ENCODE data around the gene TPCN1. TPM values are rescaled to one million over a fixed set of nuclear protein-coding genes. Genes with fewer than 3 reads are reported as not detected.

Gene TPCN1
- total RNA-seq, 1 experiment from 2014 or later: 42.7 TPM

DNA sequence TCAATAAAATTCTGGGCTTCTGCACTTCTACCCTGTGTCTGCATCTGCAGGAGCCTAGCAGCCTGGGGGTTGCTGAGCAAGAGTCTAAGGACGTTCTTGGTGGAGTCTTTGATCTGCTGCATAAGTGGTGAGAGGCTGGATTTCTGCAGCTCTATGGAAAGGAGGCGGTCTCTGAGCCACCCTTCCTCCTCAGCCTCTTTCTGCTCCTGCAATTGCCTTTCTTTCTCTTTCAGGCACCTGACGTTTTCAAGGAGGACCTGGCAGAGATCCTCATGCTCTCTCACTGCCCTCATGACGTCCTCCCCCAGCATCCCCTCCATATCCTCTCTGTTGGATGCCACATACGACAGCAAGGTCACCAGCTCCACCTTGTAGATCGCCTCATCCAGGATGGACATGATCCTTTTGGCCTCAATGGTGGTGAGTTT lies 13.6 kb upstream of the TPCN1 start:
- Histone ChIP-seq H3K4me2 (no peak overlapping the region), H3K4me3 (no peak overlapping the region), H3K9me2 (ENCODE audit: insufficient read depth) (no peaks in the 10 kb centered on the region), H3K27me3 (ENCODE audit: insufficient read depth, low read depth) (no peaks in the 10 kb centered on the region), H3K9me3 (ENCODE audit: insufficient read depth, low read depth) (no peaks in the 10 kb centered on the region), H2AFZ (no peak overlapping the region), H4K20me1 (ENCODE audit: insufficient read depth) (no peaks in the 10 kb centered on the region), H3K27ac (no peak overlapping the region), H3F3A (ENCODE audit: insufficient read depth, low read depth) (peaks cover 16% of the 10 kb centered on the region; the same call in 1 of the 2 replicates), H3K79me2 (ENCODE audit: low read depth) (no peaks in the 10 kb centered on the region), H3K4me1 (replicated peaks; ENCODE audit: insufficient read depth) (peaks cover 12% of the 10 kb centered on the region), H3K36me3 (ENCODE audit: low read depth) (no peaks in the 10 kb centered on the region)
- intact Hi-C loops (cut with micrococcal nuclease; ENCODE audit: unreplicated experiment): no loop called here
- TF ChIP-seq CTCF (conservative IDR thresholded peaks at IDR 0.05) (no peak), EZH2 (IDR thresholded peaks at IDR 0.05; ENCODE audit: low read depth) (no peak)
- ChIA-PET POLR2A (ENCODE audit: unreplicated experiment) (no interaction called here), CTCF (no interaction called here)
- BruUV-seq (replicated peaks): no TSS peak
- DNase-seq: no peak

GRCh38 chr12:113208041-113208934 lies 13.0 kb upstream of the TPCN1 start:
- ChIA-PET POLR2A (ENCODE audit: unreplicated experiment) (no interaction called here), CTCF (no interaction called here)
- H3K9me2 ChIP-seq (ENCODE audit: insufficient read depth): no peaks in the 10 kb centered on the region
- DNase-seq: no peak
- TF ChIP-seq CTCF (conservative IDR thresholded peaks at IDR 0.05) (no peak), EZH2 (IDR thresholded peaks at IDR 0.05; ENCODE audit: low read depth) (no peak)
- H3K4me2 ChIP-seq: no peak overlapping the region
- no peak overlapping the region for H3K4me3 ChIP-seq
- H3K27ac ChIP-seq: no peak overlapping the region
- H4K20me1 ChIP-seq (ENCODE audit: insufficient read depth): no peaks in the 10 kb centered on the region
- H3F3A ChIP-seq (ENCODE audit: insufficient read depth, low read depth): peaks cover 16% of the 10 kb centered on the region; the same call in 1 of the 2 replicates
- H3K9me3 ChIP-seq (ENCODE audit: insufficient read depth, low read depth): no peaks in the 10 kb centered on the region
- peaks cover 12% of the 10 kb centered on the region for H3K4me1 ChIP-seq (replicated peaks; ENCODE audit: insufficient read depth)
- H3K27me3 ChIP-seq (ENCODE audit: insufficient read depth, low read depth): no peaks in the 10 kb centered on the region
- no TSS peak for BruUV-seq (replicated peaks)
- H2AFZ ChIP-seq: no peak overlapping the region
- H3K36me3 ChIP-seq (ENCODE audit: low read depth): no peaks in the 10 kb centered on the region
- intact Hi-C loops (cut with micrococcal nuclease; ENCODE audit: unreplicated experiment): no loop called here
- no peaks in the 10 kb centered on the region for H3K79me2 ChIP-seq (ENCODE audit: low read depth)

GRCh38 chr12:113211160-113211559 lies 10.1 kb upstream of the TPCN1 start:
- H3K9me3 ChIP-seq (ENCODE audit: insufficient read depth, low read depth): no peaks in the 10 kb centered on the region
- POLR2A ChIA-PET (ENCODE audit: unreplicated experiment): no interaction called here
- no peaks in the 10 kb centered on the region for H4K20me1 ChIP-seq (ENCODE audit: insufficient read depth)
- no peak overlapping the region for H3K27ac ChIP-seq
- no peak for DNase-seq
- no peaks in the 10 kb centered on the region for H3K79me2 ChIP-seq (ENCODE audit: low read depth)
- CTCF ChIA-PET: no interaction called here
- peaks cover 21% of the 10 kb centered on the region for H3F3A ChIP-seq (ENCODE audit: insufficient read depth, low read depth)
- H3K4me1 ChIP-seq (replicated peaks; ENCODE audit: insufficient read depth): peaks cover 24% of the 10 kb centered on the region
- intact Hi-C loops (cut with micrococcal nuclease; ENCODE audit: unreplicated experiment): no loop called here
- no peaks in the 10 kb centered on the region for H3K9me2 ChIP-seq (ENCODE audit: insufficient read depth)
- H2AFZ ChIP-seq: no peak overlapping the region
- H3K27me3 ChIP-seq (ENCODE audit: insufficient read depth, low read depth): no peaks in the 10 kb centered on the region
- TF ChIP-seq CTCF (conservative IDR thresholded peaks at IDR 0.05) (no peak), EZH2 (IDR thresholded peaks at IDR 0.05; ENCODE audit: low read depth) (no peak)
- no peak overlapping the region for H3K4me2 ChIP-seq
- no TSS peak for BruUV-seq (replicated peaks)
- no peaks in the 10 kb centered on the region for H3K36me3 ChIP-seq (ENCODE audit: low read depth)
- no peak overlapping the region for H3K4me3 ChIP-seq

Data from PC-9 (cell line).